K562 (cell line): ENCODE measurements around the gene RARRES2. TPM values are rescaled to one million over a fixed set of nuclear protein-coding genes. Genes with fewer than 3 reads are reported as not detected.
A peak's percentile ranks its signal among the peaks of the same experiment; 100 is the strongest.

Source experiments
- ATAC-seq: fragments of 200-7000 bp; cut with Tn5 transposase; 3 replicates; pipeline ENCODE4 v1.9.1; 2020; ENCODE audit warnings: moderate library complexity
- BruUV-seq: library from RNA; stranded (reverse); fragments of 400-500 nt; replicated peaks from 2 replicates; lab custom pipeline; 2021; lab: Mats Ljungman, UMichigan
- CTCF ChIA-PET: fragments of 300-600 bp; formaldehyde crosslinking; extraction: SDS; loops from one replicate; lab custom pipeline; 2021; ENCODE audit warnings: low intra/inter-chr PET ratio; lab: Yijun Ruan, JAX
- POLR2A ChIA-PET: fragments of 300-600, 350-650 bp; sonication (Branson Sonifier 250); formaldehyde crosslinking; extraction: SDS; loops from one replicate; lab custom pipeline; 2021; ENCODE audit warnings: antibody characterized with exemption, inconsistent platforms; lab: Yijun Ruan, JAX
- DNase-seq, 4 experiments: peaks; one replicate each; pipeline versions ENCODE4 v3.0.0 to v3.0.0-alpha.2; 2011 to 2018; ENCODE audit warnings: low spot score in 3 of 4, mixed read lengths in 3 of 4; ENCODE audit errors: extremely low read depth in 1 of 4
- FAIRE-seq: peaks from 2 replicates; lab custom pipeline; 2011; peaks lifted over from hg19 to GRCh38; lab: Jason Lieb, UNC
- H2AFZ ChIP-seq: 2 replicates; pipeline ENCODE4 v1.6.0; 2011; ENCODE audit warnings: low read depth, low read length, control low read depth, inconsistent platforms
- H3K27ac ChIP-seq: fragments of 200-600 bp; 3 replicates; pipeline ENCODE4 v1.8.0; 2011; ENCODE audit warnings: low read depth, mild to moderate bottlenecking, control low read depth, inconsistent platforms, low read length, moderate library complexity, mixed read lengths; ENCODE audit errors: extremely low read depth
- H3K27me3 ChIP-seq, 2 experiments: fragments of 300-600 bp in 1 of 2; 2 replicates in 1 of 2; 3 replicates in 1 of 2; pipeline versions ENCODE4 v1.6.0 to v1.8.0; 2011; ENCODE audit warnings: inconsistent platforms in 2 of 2, low read length in 2 of 2, mild to moderate bottlenecking in 1 of 2, mixed read lengths in 1 of 2, moderate library complexity in 1 of 2; ENCODE audit not compliant: control insufficient read depth in 2 of 2, insufficient read depth in 2 of 2
- H3K36me3 ChIP-seq: fragments of 300-600 bp; 3 replicates; pipeline ENCODE4 v1.8.0; 2011; ENCODE audit warnings: mild to moderate bottlenecking, low read length, inconsistent platforms; ENCODE audit not compliant: control insufficient read depth, insufficient read depth
- H3K4me1 ChIP-seq, 2 experiments: fragments of 200-600 bp in 1 of 2; replicated peaks in 1 of 2; 2 replicates in 1 of 2; 3 replicates in 1 of 2; pipeline versions ENCODE4 v1.5.1 to v1.8.0; 2011; ENCODE audit warnings: inconsistent platforms in 2 of 2, low read length in 2 of 2, mild to moderate bottlenecking in 1 of 2, mixed read lengths in 1 of 2, moderate library complexity in 1 of 2; ENCODE audit not compliant: control insufficient read depth in 2 of 2, insufficient read depth in 2 of 2
- H3K4me2 ChIP-seq: 2 replicates; pipeline ENCODE4 v1.6.1; 2011; ENCODE audit warnings: low read length, control low read depth, inconsistent platforms, mixed read lengths; ENCODE audit not compliant: insufficient read depth
- H3K4me3 ChIP-seq: fragments of 200-600 bp; sonication (generic), shearing (Covaris generic); 2 replicates; pipeline ENCODE4 v1.5.1; 2016; ENCODE audit warnings: control low read depth, inconsistent platforms
- H3K79me2 ChIP-seq: fragments of 200-600 bp; 3 replicates; pipeline ENCODE4 v1.8.0; 2011; ENCODE audit warnings: low read length, inconsistent platforms; ENCODE audit not compliant: control insufficient read depth, insufficient read depth
- H3K9ac ChIP-seq, 2 experiments: 2 replicates each; pipeline versions ENCODE4 v1.6.0 to v1.6.1; 2011; ENCODE audit warnings: low read depth in 2 of 2, low read length in 2 of 2, control low read depth in 1 of 2, inconsistent platforms in 1 of 2, mild to moderate bottlenecking in 1 of 2, mixed read lengths in 1 of 2; ENCODE audit not compliant: insufficient read depth in 1 of 2
- H3K9me1 ChIP-seq: one replicate; pipeline ENCODE4 v1.6.0; 2011; ENCODE audit warnings: inconsistent platforms, mild to moderate bottlenecking, low read length, moderate library complexity; ENCODE audit not compliant: control insufficient read depth, insufficient read depth
- H3K9me3 ChIP-seq: replicated peaks from 2 replicates; pipeline ENCODE4 v1.5.1; 2011; ENCODE audit warnings: low read depth, low read length, inconsistent platforms; ENCODE audit not compliant: control insufficient read depth, insufficient read depth
- H4K20me1 ChIP-seq: replicated peaks from 2 replicates; pipeline ENCODE4 v1.6.1; 2011; ENCODE audit warnings: low read length, inconsistent platforms, mixed read lengths; ENCODE audit not compliant: control insufficient read depth, insufficient read depth
- ARID3A ChIP-seq: IDR thresholded peaks from 2 replicates; pipeline ENCODE4 v1.6.1; 2012; ENCODE audit warnings: low read depth, low read length, improper control_type of control experiment, borderline replicate concordance
- POLR2G ChIP-seq: fragments of 200-400 bp; formaldehyde crosslinking; IDR thresholded peaks from 2 replicates; pipeline ENCODE4 v1.6.1; 2017; ENCODE audit warnings: low read depth, mild to moderate bottlenecking, antibody characterized with exemption, low read length, moderate library complexity
- SNIP1 ChIP-seq: fragments of 450-650 bp; IDR thresholded peaks from 2 replicates; pipeline ENCODE4 v1.7.1; 2017; ENCODE audit warnings: low read depth, mild to moderate bottlenecking
- WGBS: fragments of 100-300 bp; shearing (Covaris generic); methylation state at CpG from one replicate; pipeline ENCODE4 v1.1.6; 2016; ENCODE audit warnings: low coverage, mixed read lengths; ENCODE audit not compliant: insufficient coverage; ENCODE audit errors: missing lambda C conversion rate; 5-methylcytosine and 5-hydroxymethylcytosine counted together
- in situ Hi-C: fragments of 300-500 bp; cut with MboI; formaldehyde crosslinking; loops from 4 replicates; pipeline ENCODE4 v1.15.0; 2018; ENCODE audit warnings: inconsistent platforms, mixed read lengths
- intact Hi-C: fragments of 100-400 bp; cut with micrococcal nuclease; formaldehyde crosslinking; loops from 2 replicates; pipeline ENCODE4 v1.14.2; 2022
- polyA plus RNA-seq, 8 experiments: library from polyadenylated mRNA; depleted of rRNA in 4 of 8; stranded (reverse) in 5 of 8; unstranded in 3 of 8; fragments of >200 nt; fragmentation: Nextera tagmentation in 2 of 8; fragmentation: Illumina TruSeq in 1 of 8; extraction: Ambion mirVana in 2 of 8; extraction: Trizol in 1 of 8; gene quantifications; 2 replicates each; pipeline versions ENCODE4 v1.2.1 to v1.2.3, GENCODE V29; 2011 to 2014; ENCODE audit warnings: inconsistent platforms in 1 of 8, missing spikeins in 1 of 8
- total RNA-seq, 7 experiments: library from RNA; depleted of rRNA in 6 of 7; stranded (reverse); fragments of >200 nt in 6 of 7; fragmentation: Illumina TruSeq in 2 of 7; extraction: Trizol in 2 of 7; gene quantifications; 2 replicates each; pipeline versions ENCODE4 v1.2.1 to v1.2.3, GENCODE V29; 2011 to 2021; ENCODE audit warnings: low replicate concordance in 1 of 7

The RARRES2 gene
- total and polyA plus RNA-seq, 9 of the 15 experiments (the other 6 are each of a cell fraction or from before 2014, with no cell fraction given), result 0.11 to 1.7 (median 0.23) TPM; not detected in 6

DNA sequence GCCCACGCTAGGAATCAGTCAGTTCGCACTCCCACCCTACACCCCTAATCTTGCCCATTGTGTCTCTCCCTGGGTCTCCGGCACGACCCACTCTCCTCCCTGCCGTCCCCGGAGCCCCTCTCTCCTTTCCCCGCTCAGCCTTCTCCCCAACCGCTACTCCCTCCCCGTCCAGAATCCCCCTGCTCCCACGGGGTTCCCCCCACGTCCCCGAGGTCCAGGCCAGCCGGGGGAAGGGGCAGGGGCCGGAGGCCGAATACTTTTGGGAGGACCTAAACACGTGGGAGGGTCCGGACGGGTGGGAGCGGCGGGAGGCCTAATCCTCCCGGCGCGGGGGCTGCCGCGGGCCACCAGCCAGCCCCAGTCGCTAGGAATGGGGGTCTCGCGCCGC, 560 bp downstream of the RARRES2 start:
- no peak for ATAC-seq
- in situ Hi-C loops, result no loop called here
- H3K4me3 ChIP-seq, result no peak overlapping the region
- H3K9me3 ChIP-seq, result no peaks in the 10 kb centered on the region
- peaks cover 11 to 15% of the 10 kb centered on the region in 2 experiments; a peak in 4 of 5 replicates for H3K27me3 ChIP-seq
- intact Hi-C loops, result no loop called here
- H3K9me1 ChIP-seq, result peaks cover 6% of the 10 kb centered on the region
- peaks cover 21% of the 10 kb centered on the region; the same call in 2 of the 3 replicates for H3K36me3 ChIP-seq
- POLR2A ChIA-PET, result no interaction called here
- H3K79me2 ChIP-seq, result no peaks in the 10 kb centered on the region
- H3K4me1 ChIP-seq, result peaks cover 0 to 37% of the 10 kb centered on the region in 2 experiments; a peak in 3 of 5 replicates
- no peak for FAIRE-seq
- H4K20me1 ChIP-seq, result peaks cover 5% of the 10 kb centered on the region; the same call in 1 of the 2 replicates
- H2AFZ ChIP-seq, result no peak overlapping the region
- DNase-seq, result peak in 2 of 4 experiments; percentile 13 to 19
- 65% methylated on average over 18 of the region's 29 CpGs for WGBS
- no TSS peak for BruUV-seq
- CTCF ChIA-PET, result no interaction called here
- no peak for TF ChIP-seq SNIP1
- peak; percentile 37; the same call in 1 of the 2 replicates for TF ChIP-seq POLR2G
- no peak for TF ChIP-seq ARID3A
- TF ChIP-seq, all 486 proteins: peak for 1
- Histone ChIP-seq H3K4me2 (no peak overlapping the region), H3K9ac (no peak overlapping the region), H3K27ac (no peak overlapping the region)
